ENCODE measurements around the gene CHST8.

The CHST8 gene

DNA sequence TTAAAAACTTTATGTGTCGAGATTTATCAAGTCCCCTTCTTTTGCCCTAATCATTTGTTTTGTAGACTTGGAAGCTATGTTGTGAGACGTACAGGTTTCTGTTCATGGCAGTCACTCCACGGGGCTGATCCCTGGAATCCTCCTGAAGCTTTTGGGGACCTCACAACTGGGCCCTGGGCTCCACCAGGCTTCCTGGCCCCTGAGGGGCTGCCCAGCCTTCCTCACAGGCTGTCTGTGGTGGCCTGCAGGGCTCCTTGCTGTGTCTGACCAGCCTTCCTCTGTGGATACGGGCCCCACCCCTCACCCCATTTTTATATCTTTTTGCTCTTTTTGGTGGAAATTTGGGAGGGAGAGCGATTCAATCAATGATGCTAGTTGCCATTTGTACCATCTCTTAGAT is 38.1 kb downstream of the CHST8 start:
- Histone ChIP-seq H3K27ac (replicated peaks) (no peak overlapping the region), H3K27me3 (ENCODE audit: insufficient read depth, poor library complexity, severe bottlenecking) (no peaks in the 10 kb centered on the region), H3K4me3 (replicated peaks; ENCODE audit: insufficient read depth, low read length) (no peak overlapping the region)
- TF ChIP-seq SPI1 (IDR thresholded peaks at IDR 0.05; ENCODE audit: borderline replicate concordance, low read depth) (no peak), REST (IDR thresholded peaks at IDR 0.05; ENCODE audit: insufficient replicate concordance, low read depth) (no peak), POLR2AphosphoS5 (IDR thresholded peaks at IDR 0.05; ENCODE audit: low read depth) (no peak), GABPA (IDR thresholded peaks at IDR 0.05; ENCODE audit: low read depth) (no peak)
- TF ChIP-seq, protein P1, sequence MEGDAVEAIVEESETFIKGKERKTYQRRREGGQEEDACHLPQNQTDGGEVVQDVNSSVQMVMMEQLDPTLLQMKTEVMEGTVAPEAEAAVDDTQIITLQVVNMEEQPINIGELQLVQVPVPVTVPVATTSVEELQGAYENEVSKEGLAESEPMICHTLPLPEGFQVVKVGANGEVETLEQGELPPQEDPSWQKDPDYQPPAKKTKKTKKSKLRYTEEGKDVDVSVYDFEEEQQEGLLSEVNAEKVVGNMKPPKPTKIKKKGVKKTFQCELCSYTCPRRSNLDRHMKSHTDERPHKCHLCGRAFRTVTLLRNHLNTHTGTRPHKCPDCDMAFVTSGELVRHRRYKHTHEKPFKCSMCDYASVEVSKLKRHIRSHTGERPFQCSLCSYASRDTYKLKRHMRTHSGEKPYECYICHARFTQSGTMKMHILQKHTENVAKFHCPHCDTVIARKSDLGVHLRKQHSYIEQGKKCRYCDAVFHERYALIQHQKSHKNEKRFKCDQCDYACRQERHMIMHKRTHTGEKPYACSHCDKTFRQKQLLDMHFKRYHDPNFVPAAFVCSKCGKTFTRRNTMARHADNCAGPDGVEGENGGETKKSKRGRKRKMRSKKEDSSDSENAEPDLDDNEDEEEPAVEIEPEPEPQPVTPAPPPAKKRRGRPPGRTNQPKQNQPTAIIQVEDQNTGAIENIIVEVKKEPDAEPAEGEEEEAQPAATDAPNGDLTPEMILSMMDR (IDR thresholded peaks at IDR 0.05; ENCODE audit: insufficient read depth, low read length) = no peak
- DNase-seq (ENCODE audit: low read depth in 1 of 2, low spot score in 1 of 2) = no peak

GRCh38 chr19:33660410-33661124 is 38.8 kb downstream of the CHST8 start:
- no peaks in the 10 kb centered on the region for H3K27me3 ChIP-seq (ENCODE audit: insufficient read depth, poor library complexity, severe bottlenecking)
- DNase-seq (ENCODE audit: low read depth in 1 of 2, low spot score in 1 of 2) = no peak
- TF ChIP-seq SPI1 (IDR thresholded peaks at IDR 0.05; ENCODE audit: borderline replicate concordance, low read depth) (no peak), GABPA (IDR thresholded peaks at IDR 0.05; ENCODE audit: low read depth) (no peak), REST (IDR thresholded peaks at IDR 0.05; ENCODE audit: insufficient replicate concordance, low read depth) (no peak), POLR2AphosphoS5 (IDR thresholded peaks at IDR 0.05; ENCODE audit: low read depth) (no peak)
- TF ChIP-seq, protein P1 (IDR thresholded peaks at IDR 0.05; ENCODE audit: insufficient read depth, low read length) = no peak
- no peak overlapping the region for H3K27ac ChIP-seq (replicated peaks)
- no peak overlapping the region for H3K4me3 ChIP-seq (replicated peaks; ENCODE audit: insufficient read depth, low read length)

- no peak overlapping the region for H3K27ac ChIP-seq (replicated peaks)
- TF ChIP-seq POLR2AphosphoS5 (IDR thresholded peaks at IDR 0.05; ENCODE audit: low read depth) (no peak), GABPA (IDR thresholded peaks at IDR 0.05; ENCODE audit: low read depth) (no peak), SPI1 (IDR thresholded peaks at IDR 0.05; ENCODE audit: borderline replicate concordance, low read depth) (no peak), REST (IDR thresholded peaks at IDR 0.05; ENCODE audit: insufficient replicate concordance, low read depth) (no peak)
- TF ChIP-seq, protein P1 (IDR thresholded peaks at IDR 0.05; ENCODE audit: insufficient read depth, low read length) = no peak
- no peaks in the 10 kb centered on the region for H3K27me3 ChIP-seq (ENCODE audit: insufficient read depth, poor library complexity, severe bottlenecking)
- no peak for DNase-seq (ENCODE audit: low read depth in 1 of 2, low spot score in 1 of 2)
- no peak overlapping the region for H3K4me3 ChIP-seq (replicated peaks; ENCODE audit: insufficient read depth, low read length)
Observed at GRCh38 chr19:33661336-33661735, 39.6 kb downstream of the CHST8 start.

All from HL-60 (cell line).